ENCODE data around the gene ENO1. TPM values are rescaled to one million over a fixed set of nuclear protein-coding genes. Genes with fewer than 3 reads are reported as not detected.
A peak's percentile ranks its signal among the peaks of the same experiment; 100 is the strongest.

ENO1 gene
- total and polyA plus RNA-seq, 9 of the 15 experiments (the other 6 are each of a cell fraction or from before 2014, with no cell fraction given): 2,249 to 7,472 (median 2,868) TPM

GRCh38 chr1:8863794-8864233, 14.7 kb downstream of the ENO1 start:
- Histone ChIP-seq H4K20me1 (replicated peaks; ENCODE audit: control insufficient read depth, insufficient read depth, low read length) (peaks cover 77% of the 10 kb centered on the region), H2AFZ (ENCODE audit: low read depth, low read length) (no peak overlapping the region), H3K27me3 (ENCODE audit: control insufficient read depth in 2 of 2, insufficient read depth in 2 of 2, low read length in 2 of 2) (no peaks in the 10 kb centered on the region), H3K36me3 (ENCODE audit: control insufficient read depth, insufficient read depth, low read length) (peaks cover 97% of the 10 kb centered on the region), H3K4me3 (no peak overlapping the region), H3K79me2 (ENCODE audit: control insufficient read depth, insufficient read depth, low read length) (peaks cover 45% of the 10 kb centered on the region), H3K9me1 (ENCODE audit: control insufficient read depth, insufficient read depth, low read length) (peaks cover 14% of the 10 kb centered on the region), H3K4me2 (ENCODE audit: insufficient read depth, low read length) (no peak overlapping the region), H3K9ac (ENCODE audit: insufficient read depth in 1 of 2, low read depth in 2 of 2, low read length in 2 of 2) (peak overlapping the region in 1 of 2 experiments; percentile 28; a peak in 1 of 4 replicates), H3K9me3 (replicated peaks; ENCODE audit: control insufficient read depth, insufficient read depth, low read depth, low read length) (no peaks in the 10 kb centered on the region), H3K4me1 (replicated peaks in 1 of 2; ENCODE audit: control insufficient read depth in 2 of 2, insufficient read depth in 2 of 2, low read length in 2 of 2) (peaks cover 6 to 9% of the 10 kb centered on the region in 2 experiments), H3K27ac (ENCODE audit: extremely low read depth, low read depth, low read length) (no peak overlapping the region)
- intact Hi-C loops (cut with micrococcal nuclease): no loop called here
- in situ Hi-C loops (cut with MboI): no loop called here
- FAIRE-seq (no peak), DNase-seq (ENCODE audit: extremely low read depth in 1 of 4, low spot score in 3 of 4) (no peak), ATAC-seq (no peak)
- POLR2A ChIA-PET: interaction anchor here (0.6 to 14.9 kb wide), 10 partner anchors 9 to 785 kb away, joined by 3 to 219 read pairs (median 3); partner anchors contain the start of gene ENO1
- no TSS peak for BruUV-seq (replicated peaks)
- 92% methylated on average over 13 of the region's 13 CpGs for WGBS (ENCODE audit: insufficient coverage, low coverage, missing lambda C conversion rate)
- no peak for TF ChIP-seq ZNF668 (CRISPR knock-in tag; IDR thresholded peaks at IDR 0.05)
- TF ChIP-seq WHSC1 (IDR thresholded peaks at IDR 0.05; ENCODE audit: low read length): peak; percentile 57
- TF ChIP-seq KLF1 (tag; IDR thresholded peaks at IDR 0.05): no peak
- 0 out of 2 replicates have a peak, but pooled peaks have one; percentile 23 for TF ChIP-seq POLR2G (IDR thresholded peaks at IDR 0.05; ENCODE audit: low read depth, low read length)
- peak; percentile 28; the same call in 1 of the 2 replicates for TF ChIP-seq SUPT5H (IDR thresholded peaks at IDR 0.05)
- TF ChIP-seq POLR2AphosphoS5 (IDR thresholded peaks at IDR 0.05; ENCODE audit: control insufficient read depth, insufficient read depth, low read depth, low read length): 0 out of 2 replicates have a peak, but pooled peaks have one; percentile 9
- CTCF ChIA-PET (ENCODE audit: low intra/inter-chr PET ratio): no interaction called here

- DNase-seq (ENCODE audit: extremely low read depth in 1 of 4, low spot score in 3 of 4) (no peak), ATAC-seq (no peak), FAIRE-seq (no peak)
- no peak overlapping the region for H2AFZ ChIP-seq (ENCODE audit: low read depth, low read length)
- peaks cover 14% of the 10 kb centered on the region for H3K9me1 ChIP-seq (ENCODE audit: control insufficient read depth, insufficient read depth, low read length)
- H3K4me1 ChIP-seq (replicated peaks in 1 of 2; ENCODE audit: control insufficient read depth in 2 of 2, insufficient read depth in 2 of 2, low read length in 2 of 2): peaks cover 11% of the 10 kb centered on the region in 2 experiments
- BruUV-seq (replicated peaks): no TSS peak
- intact Hi-C loops (cut with micrococcal nuclease) (no loop called here), in situ Hi-C loops (cut with MboI) (no loop called here)
- no peak overlapping the region for H3K27ac ChIP-seq (ENCODE audit: extremely low read depth, low read depth, low read length)
- 90% methylated on average over 6 of the region's 7 CpGs for WGBS (ENCODE audit: insufficient coverage, low coverage, missing lambda C conversion rate)
- peaks cover 39% of the 10 kb centered on the region for H3K79me2 ChIP-seq (ENCODE audit: control insufficient read depth, insufficient read depth, low read length)
- peak overlapping the region in 1 of 2 experiments; percentile 37; a peak in 1 of 4 replicates for H3K9ac ChIP-seq (ENCODE audit: insufficient read depth in 1 of 2, low read depth in 2 of 2, low read length in 2 of 2)
- no peak overlapping the region for H3K4me3 ChIP-seq
- no peak overlapping the region for H3K4me2 ChIP-seq (ENCODE audit: insufficient read depth, low read length)
- ChIA-PET POLR2A (interaction anchor here (0.6 to 14.9 kb wide), 10 partner anchors 9 to 142 kb away, joined by 3 to 219 read pairs (median 5); partner anchors contain the start of gene ENO1), CTCF (ENCODE audit: low intra/inter-chr PET ratio) (no interaction called here)
- H3K36me3 ChIP-seq (ENCODE audit: control insufficient read depth, insufficient read depth, low read length): peaks cover 98% of the 10 kb centered on the region
- H3K9me3 ChIP-seq (replicated peaks; ENCODE audit: control insufficient read depth, insufficient read depth, low read depth, low read length): no peaks in the 10 kb centered on the region
- H3K27me3 ChIP-seq (ENCODE audit: control insufficient read depth in 2 of 2, insufficient read depth in 2 of 2, low read length in 2 of 2): no peaks in the 10 kb centered on the region
- H4K20me1 ChIP-seq (replicated peaks; ENCODE audit: control insufficient read depth, insufficient read depth, low read length): peaks cover 81% of the 10 kb centered on the region
- no peak for TF ChIP-seq KDM5B (IDR thresholded peaks at IDR 0.05; ENCODE audit: insufficient replicate concordance, low read depth, low read length)
- TF ChIP-seq RBFOX2 (IDR thresholded peaks at IDR 0.05; ENCODE audit: low read depth, low read length): 0 out of 2 replicates have a peak, but pooled peaks have one; percentile 16
- no peak for TF ChIP-seq SMARCC2 (IDR thresholded peaks at IDR 0.05; ENCODE audit: low read depth)
- no peak for TF ChIP-seq ZNF436 (CRISPR knock-in tag; IDR thresholded peaks at IDR 0.05)
- TF ChIP-seq ZNF311 (CRISPR knock-in tag; IDR thresholded peaks at IDR 0.05): no peak
- TF ChIP-seq HMGXB4 (CRISPR knock-in tag; IDR thresholded peaks at IDR 0.05): no peak
- no peak for TF ChIP-seq BCOR (IDR thresholded peaks at IDR 0.05)
- TF ChIP-seq POLR2AphosphoS5 (IDR thresholded peaks at IDR 0.05; ENCODE audit: control insufficient read depth, insufficient read depth, low read depth, low read length): peak; percentile 46
- TF ChIP-seq POLR2G (IDR thresholded peaks at IDR 0.05; ENCODE audit: low read depth, low read length): 0 out of 2 replicates have a peak, but pooled peaks have one; percentile 7
- no peak for TF ChIP-seq CBFB (CRISPR knock-in tag; IDR thresholded peaks at IDR 0.05)
- TF ChIP-seq HOXB6 (CRISPR knock-in tag; IDR thresholded peaks at IDR 0.05; ENCODE audit: borderline replicate concordance): no peak
- TF ChIP-seq RBM39 (optimal IDR thresholded peaks at IDR 0.05; ENCODE audit: low read depth, low read length): no peak
Measured at GRCh38 chr1:8863138-8863537, 15.3 kb downstream of the ENO1 start.
